Measurements from ENCODE around the gene PKNOX2. TPM values are rescaled to one million over a fixed set of nuclear protein-coding genes. Genes with fewer than 3 reads are reported as not detected.

Gene PKNOX2
- total and polyA plus RNA-seq, 2 of the 8 experiments (the other 6 are each of a cell fraction or from before 2014, with no cell fraction given): 2.0 TPM

GRCh38 chr11:125479137-125479536, 314.6 kb downstream of the PKNOX2 start:
- H2BK120ac ChIP-seq (replicated peaks; ENCODE audit: low read depth, low read length): no peak overlapping the region
- no peaks in the 10 kb centered on the region for H3K79me1 ChIP-seq (ENCODE audit: low read depth, low read length)
- no peak overlapping the region for H4K5ac ChIP-seq (ENCODE audit: insufficient read length, low read depth, low read length)
- no peak for FAIRE-seq
- CTCF ChIA-PET (ENCODE audit: partially characterized antibody): no interaction called here
- H3K9me3 ChIP-seq (ENCODE audit: insufficient read depth in 2 of 2, low read depth in 1 of 2, low read length in 1 of 2): no peaks in the 10 kb centered on the region
- no peak overlapping the region for H4K8ac ChIP-seq (ENCODE audit: extremely low read depth, insufficient read depth, low read length)
- H3K27ac ChIP-seq (ENCODE audit: low read depth, low read length): no peak overlapping the region
- no peaks in the 10 kb centered on the region for H3K23me2 ChIP-seq (ENCODE audit: low read depth, low read length)
- no peak overlapping the region for H2BK5ac ChIP-seq (ENCODE audit: low read depth, low read length)
- H2AFZ ChIP-seq (ENCODE audit: low read length): no peak overlapping the region
- 86% methylated on average over 3 of the region's 3 CpGs; no CpG with 5 or more reads in 1 of the 2 experiments for WGBS, 2 experiments (ENCODE audit: extremely low coverage in 1 of 2, insufficient coverage in 1 of 2, insufficient read length in 1 of 2, insufficient replicate concordance in 2 of 2, low coverage in 1 of 2, low lambda C conversion rate in 2 of 2, missing lambda C conversion rate in 1 of 2)
- H3K36me3 ChIP-seq (ENCODE audit: control insufficient read depth in 2 of 4, insufficient read depth in 4 of 4, low read length in 3 of 4): peaks cover 0 to 26% (median 5%) of the 10 kb centered on the region in 4 experiments; a peak in 5 of 8 replicates
- H3K27me3 ChIP-seq (replicated peaks in 1 of 4; ENCODE audit: control insufficient read depth in 3 of 4, extremely low read depth in 1 of 4, insufficient read depth in 3 of 4, low read length in 3 of 4): no peaks in the 10 kb centered on the region
- H2AK5ac ChIP-seq (ENCODE audit: low read depth, low read length): no peak overlapping the region
- H4K91ac ChIP-seq (replicated peaks; ENCODE audit: insufficient read length, low read length): no peak overlapping the region
- no peak overlapping the region for H3K9ac ChIP-seq (replicated peaks in 1 of 4; ENCODE audit: extremely low read depth in 1 of 4, low read depth in 3 of 4, low read length in 3 of 4)
- no peak for DNase-seq (ENCODE audit: low read depth in 1 of 2, low spot score in 2 of 2)
- H2BK12ac ChIP-seq (ENCODE audit: low read depth, low read length): no peak overlapping the region
- H2BK20ac ChIP-seq (ENCODE audit: low read length): no peak overlapping the region
- peaks cover 2 to 9% (median 6%) of the 10 kb centered on the region in 4 experiments; a peak in 6 of 7 replicates for H3K4me1 ChIP-seq (replicated peaks in 1 of 4; ENCODE audit: control insufficient read depth in 3 of 4, insufficient read depth in 4 of 4, low read length in 3 of 4)
- H3K56ac ChIP-seq (replicated peaks; ENCODE audit: insufficient read length, low read depth, low read length): no peak overlapping the region
- H3K79me2 ChIP-seq (ENCODE audit: control insufficient read depth in 1 of 2, insufficient read depth in 2 of 2, low read length in 2 of 2): no peaks in the 10 kb centered on the region
- POLR2A ChIA-PET (ENCODE audit: partially characterized antibody): no interaction called here
- H3K14ac ChIP-seq (ENCODE audit: insufficient read length): no peak overlapping the region
- no peak overlapping the region for H2BK15ac ChIP-seq (ENCODE audit: low read length)
- H3K4me2 ChIP-seq (ENCODE audit: insufficient read depth in 1 of 2, low read depth in 2 of 2, low read length in 2 of 2): no peak overlapping the region
- no peak overlapping the region for H3K18ac ChIP-seq (ENCODE audit: extremely low read depth, low read length)
- no peak overlapping the region for H3K4ac ChIP-seq (replicated peaks; ENCODE audit: insufficient read length, low read depth, low read length)
- no peaks in the 10 kb centered on the region for H4K20me1 ChIP-seq (replicated peaks in 1 of 2; ENCODE audit: control insufficient read depth in 1 of 2, insufficient read depth in 2 of 2, low read length in 2 of 2)
- no peak overlapping the region for H3K4me3 ChIP-seq (ENCODE audit: extremely low read depth in 1 of 4, insufficient read depth in 2 of 4, low read depth in 3 of 4, low read length in 4 of 4)
- no peak overlapping the region for H3K23ac ChIP-seq (ENCODE audit: insufficient read length)
- TF ChIP-seq RFX5 (IDR thresholded peaks at IDR 0.05; ENCODE audit: borderline replicate concordance, low read depth, low read length) (no peak), EGR1 (IDR thresholded peaks at IDR 0.05; ENCODE audit: borderline replicate concordance, low read depth, low read length) (no peak), POLR2A (IDR thresholded peaks at IDR 0.05; ENCODE audit: control extremely low read depth in 1 of 2, low read depth in 2 of 2, low read length in 2 of 2) (no peak), RNF2 (IDR thresholded peaks at IDR 0.05; ENCODE audit: borderline replicate concordance, low read depth, low read length, missing control alignments, poor library complexity, severe bottlenecking) (no peak), PHF8 (conservative IDR thresholded peaks at IDR 0.05; ENCODE audit: low read depth, low read length) (no peak), CTCF (IDR thresholded peaks at IDR 0.05; ENCODE audit: control extremely low read depth in 1 of 3, insufficient read depth in 1 of 3, low read depth in 1 of 3, low read length in 3 of 3) (no peak), RBBP5 (IDR thresholded peaks at IDR 0.05; ENCODE audit: borderline replicate concordance, low read depth, low read length) (no peak)

All from H1 (cell line).